ENCODE results near the gene EMCN.
"Not testable (repeated sequence)": the region's sequence is repeated elsewhere in the genome, so short reads cannot be mapped to it uniquely, and the experiment has no call there.

The EMCN gene, protein sequence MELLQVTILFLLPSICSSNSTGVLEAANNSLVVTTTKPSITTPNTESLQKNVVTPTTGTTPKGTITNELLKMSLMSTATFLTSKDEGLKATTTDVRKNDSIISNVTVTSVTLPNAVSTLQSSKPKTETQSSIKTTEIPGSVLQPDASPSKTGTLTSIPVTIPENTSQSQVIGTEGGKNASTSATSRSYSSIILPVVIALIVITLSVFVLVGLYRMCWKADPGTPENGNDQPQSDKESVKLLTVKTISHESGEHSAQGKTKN

DNA sequence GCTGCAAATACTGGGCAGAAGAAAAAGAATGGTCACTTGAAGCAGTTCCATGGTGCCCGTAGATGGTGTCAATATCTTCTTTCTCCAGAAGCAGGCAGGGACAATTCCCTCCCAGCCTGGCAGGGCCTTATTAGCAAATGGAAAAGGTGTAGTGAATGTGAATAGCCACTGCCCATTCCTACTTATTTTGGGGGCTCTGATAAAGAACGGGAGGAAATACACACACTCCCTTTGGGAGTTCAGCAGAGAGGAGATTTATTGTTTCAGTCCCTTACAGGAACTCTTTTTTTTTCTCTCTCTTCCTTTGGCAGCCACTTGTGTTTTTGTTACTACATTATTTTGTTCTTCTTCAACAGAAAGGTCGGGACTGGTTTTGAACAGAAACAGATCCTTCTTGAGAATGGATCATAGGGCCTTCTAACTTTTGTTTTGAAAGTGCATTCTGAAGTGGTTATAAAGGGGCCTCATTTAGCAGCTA lies at the start of gene EMCN:
EMCN (minus strand) TSS at position 159 of the 478 bp plus-strand sequence; CDS start at position 51, 108 bp downstream.
- no peak for DNase-seq

DNA sequence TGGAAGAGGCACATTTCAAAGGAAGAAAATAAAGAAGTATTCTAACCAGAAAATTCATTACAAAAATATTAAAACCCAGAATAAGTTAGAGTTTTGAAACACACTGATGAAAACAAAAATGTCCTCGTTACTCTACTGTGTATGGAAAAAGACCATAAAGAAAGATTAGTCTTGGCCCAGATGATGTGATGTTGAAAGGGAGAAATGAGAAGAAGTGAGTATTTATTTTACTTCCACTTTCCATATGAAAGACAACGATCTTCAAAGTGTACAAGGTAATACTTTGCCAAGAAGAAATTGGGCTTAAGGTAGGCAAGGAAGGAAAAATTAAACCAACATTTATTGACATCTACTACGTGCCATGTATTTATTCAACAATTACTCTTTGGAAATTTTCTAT lies 48.6 kb upstream of the EMCN start:
- DNase-seq = no peak

DNA sequence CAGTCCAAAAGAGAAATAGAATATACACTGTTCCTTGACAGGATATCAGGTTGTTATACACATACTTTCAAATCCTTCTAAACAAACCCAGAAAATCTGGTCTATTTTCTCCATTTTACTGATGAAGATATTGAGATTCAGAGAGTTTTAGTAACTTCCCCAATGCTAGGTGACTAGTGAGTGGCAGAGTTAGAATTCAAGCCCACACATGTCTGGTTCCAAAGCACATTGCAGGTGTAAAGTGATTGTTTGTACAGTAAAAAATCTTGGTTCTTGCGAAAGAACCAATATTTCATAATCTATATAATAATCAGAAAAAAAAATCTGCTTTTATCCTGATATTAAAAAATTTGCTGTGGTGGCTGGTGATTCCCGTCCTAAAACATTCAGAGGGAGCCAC lies 39.5 kb upstream of the EMCN start:
- DNase-seq = no peak

DNA sequence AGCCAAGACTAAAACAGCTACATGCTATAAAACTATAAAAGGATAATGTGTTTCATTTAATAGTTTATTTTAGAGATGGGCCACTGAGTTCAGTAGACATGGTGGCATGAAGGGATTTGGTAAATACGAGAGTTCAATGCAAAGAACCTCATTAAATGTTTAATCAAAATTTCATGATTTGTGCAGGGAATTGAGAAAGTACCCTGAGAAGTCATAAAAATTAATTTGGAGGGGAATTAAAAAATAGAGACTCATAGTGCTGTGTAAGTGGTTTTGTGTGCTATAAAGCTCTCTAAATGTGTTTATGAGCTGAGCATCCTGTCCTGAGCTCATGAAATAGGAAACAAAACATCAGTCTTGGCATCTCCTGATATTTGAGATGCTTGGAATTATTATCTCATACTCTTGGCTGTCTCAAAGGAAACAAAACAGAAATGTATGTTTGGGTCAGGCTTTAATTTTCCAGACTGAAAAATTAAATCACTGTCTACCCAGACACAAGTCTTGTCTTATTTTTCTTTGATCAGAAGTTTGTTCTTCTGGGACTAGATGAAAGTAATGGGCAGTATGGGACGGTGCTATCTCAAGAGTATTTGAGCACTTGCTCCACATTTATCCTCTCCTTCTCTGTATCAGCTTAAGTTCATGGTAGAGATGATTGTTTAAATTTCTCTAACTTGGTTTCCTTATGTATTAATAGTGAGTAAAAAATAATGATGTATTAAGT lies 38.0 kb upstream of the EMCN start:
- DNase-seq = no peak

DNA sequence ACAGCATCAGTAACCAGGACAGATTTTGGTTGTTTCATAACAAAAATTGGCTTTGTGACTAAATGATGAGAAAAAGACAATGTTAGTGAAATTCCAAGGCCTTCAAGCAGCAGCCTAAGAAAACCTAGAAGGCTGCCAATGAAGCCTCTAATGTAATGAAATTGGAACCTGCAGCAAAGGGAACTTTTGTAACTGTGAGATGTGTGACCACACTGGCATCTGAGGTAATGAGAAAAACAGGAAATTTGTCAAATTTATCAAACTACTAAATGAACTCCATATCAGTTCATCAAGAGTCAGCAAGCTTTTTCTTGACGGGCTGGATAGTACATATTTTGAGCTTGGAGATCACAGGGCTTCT lies 30.4 kb upstream of the EMCN start:
- DNase-seq = no peak

DNA sequence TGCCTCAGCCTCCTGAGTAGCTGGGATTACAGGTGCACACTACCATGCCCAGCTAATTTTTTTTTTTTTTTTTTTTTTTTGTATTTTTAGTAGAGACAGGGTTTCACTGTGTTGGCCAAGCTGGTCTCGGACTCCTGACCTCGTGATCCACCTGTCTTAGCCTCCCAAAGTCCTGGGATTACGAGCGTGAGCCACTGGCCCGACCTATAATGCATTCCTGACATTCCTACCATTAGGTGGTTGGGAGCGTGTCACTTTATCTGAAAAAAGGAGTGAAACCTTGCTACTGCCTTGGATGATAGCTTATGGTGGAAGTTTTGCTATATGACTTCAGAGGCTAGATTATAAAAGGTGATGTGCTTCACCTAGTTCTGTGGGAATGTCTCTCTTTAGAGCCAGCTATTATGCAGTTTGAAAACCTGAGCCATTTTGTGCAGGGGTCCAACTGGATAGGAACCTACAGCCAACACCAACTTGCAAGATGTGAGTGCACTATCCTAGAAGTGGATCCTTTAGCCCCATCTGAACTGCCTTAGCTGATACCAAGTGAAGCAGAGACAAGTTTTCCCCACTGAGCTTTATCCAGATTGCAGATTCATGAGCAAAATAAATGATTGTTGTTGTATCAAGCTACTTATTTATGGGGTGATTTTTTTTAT lies 29.8 kb upstream of the EMCN start:
- DNase-seq = no peak

DNA sequence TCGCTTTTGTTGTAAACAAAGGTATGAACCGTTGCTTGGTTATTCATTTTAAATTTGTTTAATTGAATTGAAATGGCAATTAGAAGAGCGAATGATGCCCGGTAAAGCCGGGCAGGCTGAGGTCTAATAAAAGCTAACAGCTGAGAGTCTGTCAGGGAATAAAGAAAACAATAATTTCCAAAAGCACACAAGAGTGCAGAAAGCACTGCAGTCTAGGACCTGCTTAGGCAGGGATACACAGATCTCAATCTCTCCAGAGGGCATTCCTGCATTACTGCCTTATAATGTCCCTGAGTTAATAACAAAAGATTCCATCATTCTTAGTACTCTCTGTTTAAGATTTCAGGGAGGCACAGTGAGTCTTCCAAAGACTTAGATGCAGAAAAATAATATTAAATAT lies 27.6 kb upstream of the EMCN start:
- DNase-seq = no peak

DNA sequence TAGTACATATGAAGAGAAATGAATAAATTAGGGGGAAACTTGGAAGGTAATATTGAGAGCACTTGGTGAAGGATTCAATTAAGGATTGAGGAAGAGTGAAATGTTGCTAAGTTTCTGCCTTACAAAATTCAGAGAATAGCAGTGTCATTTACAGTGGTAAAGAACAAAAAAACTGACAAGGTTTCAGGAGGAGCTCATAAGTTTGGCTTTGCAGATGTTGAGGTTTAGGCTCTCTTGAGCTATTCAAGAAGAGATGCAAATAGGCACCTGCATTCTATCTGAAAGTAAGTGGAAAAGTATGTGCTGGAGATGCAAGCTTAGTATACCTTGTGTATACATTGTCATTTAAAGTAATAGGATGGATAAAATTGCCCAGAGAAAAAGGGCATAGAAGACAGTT lies 22.3 kb upstream of the EMCN start:
- no peak for DNase-seq

DNA sequence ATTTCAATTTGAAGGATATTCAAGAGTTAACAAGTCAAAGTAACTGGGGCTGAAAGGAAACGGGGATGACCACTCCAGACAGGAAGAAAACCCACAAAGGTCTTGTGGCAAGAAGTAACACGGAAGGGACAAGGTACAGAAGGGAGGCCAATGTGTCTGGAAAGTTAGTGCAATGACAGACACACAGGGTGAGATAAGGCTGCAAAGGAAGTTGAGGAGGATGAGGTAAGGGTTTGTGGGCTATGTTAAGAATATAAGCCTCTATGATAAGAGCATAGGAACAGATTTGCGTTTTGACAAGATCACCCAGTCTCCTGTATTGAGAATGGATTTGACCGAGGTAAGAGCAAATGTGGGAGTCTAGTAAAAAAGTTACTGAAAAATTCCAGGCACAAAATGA lies 21.9 kb upstream of the EMCN start:
- no peak for DNase-seq

DNA sequence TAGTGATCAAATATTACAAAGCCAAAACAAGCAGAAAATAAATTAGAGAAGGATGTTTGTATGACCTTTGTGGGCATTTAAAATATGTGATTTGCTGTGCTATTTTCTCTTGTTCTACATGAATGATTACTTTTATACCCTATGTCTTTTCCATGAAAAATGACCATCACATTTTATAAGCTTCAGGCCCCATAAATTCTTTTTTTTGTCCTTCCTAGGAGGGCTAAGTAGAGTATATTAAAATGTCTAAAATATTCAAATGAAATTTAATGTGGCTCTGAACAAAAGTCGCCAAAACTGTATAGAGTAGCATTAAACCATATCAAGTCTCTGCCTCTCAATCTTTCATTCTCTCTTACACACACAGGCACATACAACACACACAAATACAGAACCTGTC lies 15.9 kb upstream of the EMCN start:
- DNase-seq = no peak

DNA sequence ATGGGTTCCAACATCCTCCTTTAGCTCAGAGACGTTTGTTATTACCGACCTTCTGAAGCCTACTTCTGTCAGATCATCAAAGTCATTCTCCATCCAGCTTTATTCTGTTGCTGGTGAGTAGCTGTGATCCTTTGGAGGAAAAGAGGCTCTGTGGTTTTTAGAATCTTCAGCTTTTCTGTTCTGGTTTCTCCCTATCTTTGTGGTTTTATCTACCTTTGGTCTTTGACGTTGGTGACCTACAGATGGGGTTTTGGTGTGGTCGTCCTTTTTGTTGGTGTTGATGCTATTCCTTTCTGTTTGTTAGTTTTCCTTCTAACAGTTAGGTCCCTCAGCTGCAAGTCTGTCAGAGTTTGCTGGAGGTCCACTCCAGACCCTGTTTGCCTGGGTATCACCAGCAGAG lies 12.3 kb upstream of the EMCN start:
- not testable (repeated sequence) for DNase-seq

DNA sequence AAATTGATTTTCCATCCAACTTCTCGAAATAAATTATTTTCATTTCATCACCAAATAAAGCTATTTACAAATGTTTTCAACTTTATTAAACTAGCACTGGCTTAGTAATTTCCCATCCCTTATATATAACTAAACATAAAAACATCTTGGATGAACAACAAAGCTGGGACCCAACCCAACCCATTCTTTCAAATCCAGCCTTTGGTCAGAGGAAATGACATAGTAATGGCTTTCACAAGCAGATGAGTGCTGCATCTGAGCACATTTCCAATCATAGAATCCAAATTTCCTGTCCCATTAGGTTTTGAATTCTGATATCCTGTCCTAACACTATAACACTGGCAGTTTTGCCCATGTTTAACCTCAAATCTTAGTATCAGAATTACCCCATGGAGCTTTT lies 7.9 kb upstream of the EMCN start:
- no peak for DNase-seq

DNA sequence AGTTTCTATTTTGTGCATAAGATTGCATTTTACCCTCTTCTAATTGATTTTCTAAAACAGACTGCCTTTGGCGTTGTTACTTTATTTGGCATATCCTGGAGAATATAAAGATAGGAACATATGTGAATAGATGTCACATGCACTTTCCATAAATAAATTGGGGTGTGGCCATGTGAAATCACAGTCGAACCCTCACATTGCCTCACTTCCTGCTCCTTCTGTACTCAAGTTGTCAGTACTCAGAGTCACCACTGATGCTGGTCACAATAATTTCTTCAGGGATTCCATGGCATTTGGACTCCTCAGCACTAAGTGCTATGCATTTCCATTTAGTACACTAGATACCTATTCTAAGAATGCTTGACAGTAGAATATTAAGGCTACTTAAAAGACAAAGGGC lies 1.4 kb upstream of the EMCN start:
- no peak for DNase-seq

DNA sequence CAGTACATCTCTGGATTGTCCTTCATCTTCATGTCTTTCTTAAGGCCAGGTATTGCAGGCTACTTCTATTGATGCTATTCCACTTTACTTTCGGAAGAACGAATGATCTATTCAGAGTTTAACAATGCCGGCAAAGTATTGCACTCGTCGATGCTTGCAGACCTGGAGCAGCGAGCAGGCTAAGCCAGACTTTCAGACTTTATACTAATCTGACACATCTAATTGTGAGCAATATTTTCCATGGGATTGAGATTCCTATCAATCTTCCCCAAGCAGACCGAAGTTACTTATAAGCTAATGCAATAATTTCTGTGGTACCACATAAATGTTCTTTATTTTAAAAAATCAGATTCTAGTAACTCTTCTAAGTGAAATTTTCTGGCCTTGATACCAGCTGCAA lies 1.6 kb downstream of the EMCN start:
- DNase-seq = no peak

DNA sequence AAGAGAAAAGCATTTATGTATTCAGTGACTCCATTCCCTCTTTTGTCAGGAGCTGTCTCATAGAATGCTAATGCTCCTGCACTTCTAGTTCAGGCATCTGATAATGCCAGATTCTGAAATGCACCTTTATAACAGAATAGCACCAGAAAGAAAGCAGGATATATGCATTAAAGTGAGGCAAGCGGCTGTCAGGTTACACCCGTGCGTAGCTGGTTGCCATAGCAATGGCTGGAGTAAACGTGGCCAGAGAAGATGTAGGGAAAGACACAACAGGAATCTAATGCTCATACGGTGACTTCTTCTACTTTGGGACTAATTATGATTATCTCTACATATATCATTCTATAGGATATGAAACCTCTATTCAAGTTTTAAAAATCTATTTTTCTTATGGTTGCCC lies 5.9 kb downstream of the EMCN start:
- DNase-seq = no peak

DNA sequence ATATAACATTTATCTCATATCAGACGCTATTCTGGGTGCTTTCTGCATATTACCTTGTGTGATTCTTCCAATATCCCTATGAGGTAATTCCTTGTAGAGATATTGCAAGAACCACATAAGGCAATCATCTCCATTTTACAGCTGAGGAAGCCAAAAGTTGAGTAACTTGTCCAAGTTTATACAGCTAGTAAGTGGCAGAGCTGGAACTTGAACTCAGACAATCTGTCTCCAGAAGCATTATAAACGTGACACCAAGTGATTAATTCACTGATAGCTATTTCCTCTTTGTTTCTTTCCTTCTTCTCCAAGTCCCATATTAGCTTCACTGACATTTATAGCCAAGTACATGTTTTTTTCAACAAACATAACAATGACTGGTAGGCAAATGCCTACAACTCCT lies 7.3 kb downstream of the EMCN start:
- DNase-seq = no peak

DNA sequence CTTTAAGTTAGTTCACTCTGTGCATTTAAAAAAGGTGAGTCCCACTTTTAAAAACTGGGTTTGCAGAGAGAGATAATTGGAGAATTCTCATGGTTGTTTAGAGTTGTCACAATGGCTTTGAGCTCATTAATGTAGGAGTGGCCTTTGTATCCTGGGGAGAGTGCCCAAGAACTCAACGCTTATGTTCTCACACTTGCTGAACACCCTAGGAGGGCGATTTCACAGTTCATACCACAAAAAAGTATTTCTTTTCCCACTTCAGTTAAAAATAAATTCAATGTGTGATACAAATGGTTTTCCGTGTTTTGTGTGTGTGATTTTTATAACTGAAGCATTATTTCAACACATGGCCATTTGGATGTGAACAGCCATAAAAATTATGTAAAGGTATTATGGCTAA lies 8.4 kb downstream of the EMCN start:
- DNase-seq = no peak

DNA sequence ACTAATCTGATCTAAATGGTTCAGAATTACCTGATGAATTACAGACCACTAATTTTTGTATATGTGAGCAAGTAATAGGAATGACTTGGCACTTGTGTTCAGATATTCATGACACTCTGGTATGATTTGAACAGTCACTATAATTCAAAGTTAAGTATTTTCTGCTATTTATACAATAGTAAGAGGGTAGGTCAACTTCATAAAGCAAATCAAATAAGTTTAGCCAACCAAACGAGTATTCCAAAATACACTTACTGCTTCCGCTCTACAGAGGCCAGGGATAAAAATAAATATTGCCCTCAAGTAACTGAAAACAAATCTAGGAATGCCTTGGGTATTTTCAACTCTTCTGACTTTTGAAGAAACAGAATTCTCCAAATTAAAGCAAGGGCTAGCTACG lies 9.1 kb downstream of the EMCN start:
- no peak for DNase-seq

DNA sequence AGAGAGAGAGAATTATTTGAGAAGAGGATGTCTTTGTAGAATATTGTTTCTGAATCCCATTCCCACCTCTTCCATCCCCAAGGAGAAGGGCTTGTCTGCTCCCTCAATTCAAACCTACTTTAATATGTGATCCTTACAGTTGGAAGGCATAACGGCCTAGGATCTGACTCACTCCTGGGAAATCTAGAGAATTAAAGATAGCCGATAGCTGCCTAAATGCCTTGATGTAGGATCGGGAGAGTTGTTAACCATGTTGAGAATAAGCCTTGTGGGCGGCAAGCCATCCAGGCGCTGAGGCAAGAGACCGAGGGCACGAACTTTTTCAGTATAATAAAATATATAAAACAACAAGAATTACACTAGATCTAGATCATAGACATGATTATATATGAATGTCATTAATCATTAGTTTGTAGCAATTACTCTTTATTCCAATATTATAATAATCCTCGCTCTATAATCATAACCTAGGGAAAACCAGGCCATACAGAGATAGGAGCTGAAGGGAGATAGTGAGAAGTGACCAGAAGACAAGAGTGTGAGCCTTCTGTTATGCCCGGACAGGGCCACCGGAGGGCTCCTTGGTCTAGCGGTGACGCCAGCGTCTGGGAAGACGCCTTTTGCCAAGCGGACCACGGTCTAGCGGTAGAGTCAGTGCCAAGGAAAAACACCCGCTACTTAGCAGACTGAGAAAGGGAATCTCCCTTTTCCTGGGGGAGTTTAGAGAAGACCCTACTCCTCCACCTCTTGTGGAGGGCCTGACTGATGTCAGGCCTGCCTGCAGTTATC lies 13.5 kb downstream of the EMCN start:
- no peak for DNase-seq

DNA sequence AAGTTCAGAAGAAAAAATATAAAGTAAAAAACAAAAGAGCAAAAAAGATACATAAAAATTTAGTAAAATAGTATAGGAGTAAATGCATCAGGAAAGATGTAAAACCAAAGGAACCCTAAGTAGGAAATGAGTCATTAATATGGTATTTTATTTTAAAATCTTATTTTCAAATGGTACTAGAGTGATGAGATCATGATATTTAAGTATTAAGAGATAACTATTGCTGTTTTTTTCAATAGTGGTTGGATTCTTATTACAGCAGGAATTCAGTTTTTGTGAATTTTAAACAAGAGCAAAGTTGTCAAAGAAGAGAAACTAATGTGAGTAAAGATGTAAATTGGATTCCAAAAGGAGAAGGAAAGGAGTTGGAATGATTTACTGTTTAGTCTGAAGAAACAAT lies 20.0 kb downstream of the EMCN start:
- no peak for DNase-seq

DNA sequence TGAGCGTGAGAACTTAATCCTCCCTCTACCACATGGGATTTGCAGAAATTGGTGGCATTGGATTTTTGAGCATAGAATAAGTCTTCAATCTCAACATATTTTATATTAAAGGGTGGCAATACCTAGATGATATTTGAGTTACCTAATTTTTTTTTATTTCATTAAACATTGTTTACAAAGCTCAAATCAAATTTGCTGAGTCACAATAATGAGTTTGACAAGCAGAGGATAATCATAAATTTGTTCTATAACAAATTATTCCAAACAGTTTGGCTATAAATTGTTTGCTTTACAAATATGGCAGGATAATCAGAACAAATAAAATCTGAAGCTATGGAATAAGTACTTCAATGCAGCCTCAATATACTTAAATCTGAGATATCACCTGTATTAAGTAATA lies 22.7 kb downstream of the EMCN start:
- DNase-seq = no peak

DNA sequence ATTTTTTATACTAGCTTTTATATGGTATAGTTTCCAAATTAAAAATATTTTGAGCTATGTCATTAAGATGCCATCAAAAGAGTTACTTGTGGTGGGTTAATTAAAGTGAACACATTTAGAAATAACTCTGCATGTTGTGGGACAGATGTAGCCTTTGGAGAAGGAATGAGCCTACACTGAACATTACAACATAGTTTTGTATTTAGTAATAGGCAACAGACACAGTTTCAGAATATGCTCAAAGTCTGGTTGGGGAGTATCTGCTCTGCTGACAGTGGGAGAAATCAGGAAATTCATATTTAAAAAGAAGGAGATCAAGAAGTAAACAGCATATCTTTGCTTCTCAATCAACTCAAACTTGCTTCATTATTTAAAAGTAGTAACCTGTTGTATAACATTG lies 23.7 kb downstream of the EMCN start:
- no peak for DNase-seq

DNA sequence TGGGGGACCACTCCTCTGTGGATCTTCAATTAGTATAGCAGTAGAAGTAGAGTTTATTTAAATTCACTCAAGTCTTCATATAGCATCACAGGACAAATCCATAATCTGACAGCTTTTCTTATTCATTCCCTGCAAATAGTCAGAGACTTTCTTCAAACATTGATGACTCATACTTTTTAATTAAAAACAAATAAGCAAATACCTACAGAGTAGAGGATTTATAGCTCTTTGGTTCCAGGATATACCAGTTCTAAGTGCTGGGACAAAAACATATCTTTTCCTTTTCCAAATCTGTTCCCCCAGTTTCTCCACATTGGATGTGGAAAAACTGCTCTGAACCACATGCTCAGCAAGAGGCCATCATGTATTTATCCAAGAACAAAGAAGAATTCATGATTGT lies 24.1 kb downstream of the EMCN start:
- DNase-seq = no peak

DNA sequence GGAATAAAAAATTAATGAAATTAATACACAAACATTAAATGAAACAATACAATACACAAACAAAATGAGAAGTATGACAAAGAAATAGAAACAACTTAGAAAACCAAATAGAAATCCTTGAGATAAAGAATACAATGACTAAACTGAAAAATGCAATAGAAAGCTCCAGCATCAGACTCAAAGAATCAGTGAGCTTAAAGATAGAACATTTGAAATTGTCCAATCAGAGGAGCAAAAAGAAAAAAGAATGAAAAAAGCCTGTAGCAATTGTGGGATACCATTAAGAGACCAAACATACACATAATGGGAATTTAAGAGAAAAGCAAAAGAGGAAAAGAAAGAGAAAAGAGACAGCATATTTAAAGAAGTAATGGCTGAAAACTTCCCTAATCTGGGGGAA lies 25.7 kb downstream of the EMCN start:
- no peak for DNase-seq
